Measurements from ENCODE around the gene NR3C1. TPM values are rescaled to one million over a fixed set of nuclear protein-coding genes. Genes with fewer than 3 reads are reported as not detected.
A peak's percentile ranks its signal among the peaks of the same experiment; 100 is the strongest.

The NR3C1 gene
- total and polyA plus RNA-seq, 2 of the 4 experiments (the other 2 are of a cell fraction) = 13.7 to 77.4 TPM

DNA sequence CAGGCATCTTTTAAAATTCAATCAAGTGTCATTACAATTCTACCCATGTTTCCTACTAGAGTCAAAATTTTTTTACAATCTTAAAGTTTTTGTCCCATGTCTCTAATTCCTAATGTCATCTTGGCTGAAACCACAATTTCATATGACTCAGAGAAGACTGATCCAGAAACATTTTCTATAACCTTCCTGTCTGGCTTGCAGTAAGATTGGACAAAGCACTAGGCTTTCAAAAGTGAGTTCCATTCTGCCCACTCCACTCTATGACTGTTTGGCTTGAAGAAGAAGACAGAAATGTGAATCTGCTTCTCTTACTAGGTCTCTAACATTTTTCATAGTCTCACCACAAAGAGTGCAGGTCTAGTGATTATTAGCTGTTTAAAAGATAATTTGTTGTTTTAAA lies 88.8 kb downstream of the NR3C1 start:
- DNase-seq (peak; percentile 89), ATAC-seq (ENCODE audit: low read depth) (peak; percentile 69)
- no TSS peak for BruUV-seq (replicated peaks)
- H4K91ac ChIP-seq (ENCODE audit: insufficient read depth, low read depth, low read length) = no peak overlapping the region
- H3K27me3 ChIP-seq (ENCODE audit: control insufficient read depth, insufficient read depth, low read length) = no peaks in the 10 kb centered on the region
- H2BK5ac ChIP-seq (ENCODE audit: low read depth, low read length, poor library complexity, severe bottlenecking) = peak overlapping the region; percentile 28
- dilution Hi-C loops (cut with HindIII; ENCODE audit: low sequenced_read_pairs, unreplicated experiment) (no loop called here), in situ Hi-C loops (cut with MboI; ENCODE audit: low sequenced_read_pairs) (no loop called here), intact Hi-C loops (cut with micrococcal nuclease) (loop anchor here (5.0 kb wide), 1 partner anchor 88 kb away; the partner anchor contains the start of gene NR3C1)
- peaks cover 34 to 66% of the 10 kb centered on the region in 2 experiments for H3K79me1 ChIP-seq (ENCODE audit: low read depth in 1 of 2, low read length in 2 of 2)
- no peak overlapping the region for H3K9ac ChIP-seq (ENCODE audit: low read depth, low read length)
- peaks cover 13% of the 10 kb centered on the region for H4K20me1 ChIP-seq (ENCODE audit: insufficient read depth, low read length)
- no peak overlapping the region for H3K56ac ChIP-seq (ENCODE audit: extremely low read depth, insufficient read depth, low read length)
- peak overlapping the region; percentile 17; the same call in 1 of the 2 replicates for H3K27ac ChIP-seq (ENCODE audit: insufficient read depth, low read length)
- ChIA-PET POLR2A (ENCODE audit: unreplicated experiment) (no interaction called here), CTCF (interaction anchor here (0.6 kb wide), 1 partner anchor 14 kb away, joined by 3 read pairs; no protein-coding TSS in a partner anchor)
- H2AK5ac ChIP-seq (ENCODE audit: low read depth, low read length) = no peak overlapping the region
- H2AFZ ChIP-seq (replicated peaks; ENCODE audit: low read length, poor library complexity) = no peak overlapping the region
- no peak overlapping the region for H2BK15ac ChIP-seq (ENCODE audit: low read depth, low read length)
- H2BK120ac ChIP-seq (ENCODE audit: low read depth, low read length) = no peak overlapping the region
- no peak overlapping the region for H3K4me3 ChIP-seq (ENCODE audit: insufficient read depth, low read depth, low read length)
- no peak overlapping the region for H3K18ac ChIP-seq (ENCODE audit: low read depth, low read length)
- H2BK20ac ChIP-seq (ENCODE audit: low read depth, low read length) = no peak overlapping the region
- peaks cover 6% of the 10 kb centered on the region for H3K9me1 ChIP-seq (ENCODE audit: insufficient read depth, low read length)
- H4K8ac ChIP-seq (ENCODE audit: low read depth in 2 of 2, low read length in 2 of 2) = no peak overlapping the region
- no peak overlapping the region for H3K14ac ChIP-seq (replicated peaks; ENCODE audit: low read depth, low read length)
- H3K23ac ChIP-seq (ENCODE audit: low read depth, low read length) = no peak overlapping the region
- no peaks in the 10 kb centered on the region for H3K9me3 ChIP-seq (ENCODE audit: control insufficient read depth, insufficient read depth, low read length)
- peaks cover 25% of the 10 kb centered on the region for H3K4me1 ChIP-seq (ENCODE audit: control insufficient read depth, insufficient read depth, low read length)
- peak; percentile 11; the same call in 1 of the 2 replicates for TF ChIP-seq SMC3 (IDR thresholded peaks at IDR 0.05; ENCODE audit: low read depth, low read length)
- TF ChIP-seq, protein P1, sequence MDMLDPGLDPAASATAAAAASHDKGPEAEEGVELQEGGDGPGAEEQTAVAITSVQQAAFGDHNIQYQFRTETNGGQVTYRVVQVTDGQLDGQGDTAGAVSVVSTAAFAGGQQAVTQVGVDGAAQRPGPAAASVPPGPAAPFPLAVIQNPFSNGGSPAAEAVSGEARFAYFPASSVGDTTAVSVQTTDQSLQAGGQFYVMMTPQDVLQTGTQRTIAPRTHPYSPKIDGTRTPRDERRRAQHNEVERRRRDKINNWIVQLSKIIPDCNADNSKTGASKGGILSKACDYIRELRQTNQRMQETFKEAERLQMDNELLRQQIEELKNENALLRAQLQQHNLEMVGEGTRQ (IDR thresholded peaks at IDR 0.05; ENCODE audit: low read depth, low read length) = no peak
- TF ChIP-seq BHLHE40 (IDR thresholded peaks at IDR 0.05; ENCODE audit: low read depth, low read length) = no peak
- peak; percentile 22; the same call in 1 of the 2 replicates for TF ChIP-seq RAD21 (IDR thresholded peaks at IDR 0.05; ENCODE audit: low read length)
- TF ChIP-seq RCOR1 (IDR thresholded peaks at IDR 0.05; ENCODE audit: insufficient replicate concordance, low read length) = no peak
- TF ChIP-seq POLR2A (IDR thresholded peaks at IDR 0.05; ENCODE audit: low read depth, low read length) = no peak
- no peak for TF ChIP-seq RFX5 (IDR thresholded peaks at IDR 0.05; ENCODE audit: low read depth, low read length)
- no peak for TF ChIP-seq CTCF (conservative IDR thresholded peaks at IDR 0.05; ENCODE audit: low read depth, low read length)
- no peak for TF ChIP-seq MAZ (IDR thresholded peaks at IDR 0.05; ENCODE audit: borderline replicate concordance, low read depth, low read length)
- TF ChIP-seq MXI1 (IDR thresholded peaks at IDR 0.05; ENCODE audit: borderline replicate concordance, low read depth, low read length) = no peak
- TF ChIP-seq NFE2L2 (IDR thresholded peaks at IDR 0.05; ENCODE audit: low read depth, low read length) = no peak
- TF ChIP-seq, protein P2, sequence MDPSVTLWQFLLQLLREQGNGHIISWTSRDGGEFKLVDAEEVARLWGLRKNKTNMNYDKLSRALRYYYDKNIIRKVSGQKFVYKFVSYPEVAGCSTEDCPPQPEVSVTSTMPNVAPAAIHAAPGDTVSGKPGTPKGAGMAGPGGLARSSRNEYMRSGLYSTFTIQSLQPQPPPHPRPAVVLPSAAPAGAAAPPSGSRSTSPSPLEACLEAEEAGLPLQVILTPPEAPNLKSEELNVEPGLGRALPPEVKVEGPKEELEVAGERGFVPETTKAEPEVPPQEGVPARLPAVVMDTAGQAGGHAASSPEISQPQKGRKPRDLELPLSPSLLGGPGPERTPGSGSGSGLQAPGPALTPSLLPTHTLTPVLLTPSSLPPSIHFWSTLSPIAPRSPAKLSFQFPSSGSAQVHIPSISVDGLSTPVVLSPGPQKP (IDR thresholded peaks at IDR 0.05; ENCODE audit: borderline replicate concordance, low read depth, low read length) = no peak
- no peak for TF ChIP-seq CHD1 (IDR thresholded peaks at IDR 0.05; ENCODE audit: low read depth, low read length)
- TF ChIP-seq MAFK (IDR thresholded peaks at IDR 0.05; ENCODE audit: low read depth, low read length) = 0 out of 2 replicates have a peak, but pooled peaks have one; percentile 8
- TF ChIP-seq FOS (IDR thresholded peaks at IDR 0.05; ENCODE audit: low read depth, low read length) = peak; percentile 69
- TF ChIP-seq CEBPB (IDR thresholded peaks at IDR 0.05; ENCODE audit: low read depth, low read length) = peak; percentile 34; the same call in 1 of the 2 replicates
- no peak overlapping the region for H3K4me2 ChIP-seq (ENCODE audit: low read depth, low read length)
- no peak overlapping the region for H3K4ac ChIP-seq (ENCODE audit: low read depth, low read length)
- no peak overlapping the region for H4K5ac ChIP-seq (ENCODE audit: low read depth, low read length)
- H3K36me3 ChIP-seq (ENCODE audit: control insufficient read depth, insufficient read depth, low read length) = peaks cover 8% of the 10 kb centered on the region
- no peak overlapping the region for H2AK9ac ChIP-seq (replicated peaks; ENCODE audit: low read depth, low read length, poor library complexity)
